22Rv1 (cell line): ENCODE data around the gene TMC6.
"Not testable (repeated sequence)": the region's sequence is repeated elsewhere in the genome, so short reads cannot be mapped to it uniquely, and the experiment has no call there.

Experiments used
- H3K27ac ChIP-seq: fragments of 450-650 bp; 2 replicates; pipeline ENCODE4 v1.5.1; 2017
- CTCF ChIP-seq: fragments of 450-650 bp; IDR thresholded peaks from 2 replicates; pipeline ENCODE4 v1.5.1; 2017; ENCODE audit warnings: mild to moderate bottlenecking
- ZFX ChIP-seq: fragments of 450-650 bp; IDR thresholded peaks from 2 replicates; pipeline ENCODE4 v1.6.1; 2017; ENCODE audit warnings: antibody characterized with exemption, borderline replicate concordance

The TMC6 gene

GRCh38 chr17:78082988-78083387 lies 45.6 kb downstream of the TMC6 start:
- H3K27ac ChIP-seq = no peak overlapping the region
- TF ChIP-seq ZFX (no peak), CTCF (no peak)

GRCh38 chr17:78082355-78082872 lies 46.1 kb downstream of the TMC6 start:
- H3K27ac ChIP-seq = not testable (repeated sequence)

GRCh38 chr17:78081551-78081950 lies 47.0 kb downstream of the TMC6 start:
- TF ChIP-seq CTCF (no peak), ZFX (no peak)
- H3K27ac ChIP-seq = no peak overlapping the region

- TF ChIP-seq CTCF (no peak), ZFX (no peak)
- no peak overlapping the region for H3K27ac ChIP-seq
Observed at GRCh38 chr17:78079253-78079652, 49.3 kb downstream of the TMC6 start.

GRCh38 chr17:78075545-78075944 lies 53.0 kb downstream of the TMC6 start:
- TF ChIP-seq CTCF = no peak
- no peak for TF ChIP-seq ZFX
- no peak overlapping the region for H3K27ac ChIP-seq

- TF ChIP-seq ZFX = no peak
- TF ChIP-seq CTCF = no peak
- no peak overlapping the region for H3K27ac ChIP-seq
Observed at GRCh38 chr17:78075011-78075410, 53.5 kb downstream of the TMC6 start.

GRCh38 chr17:78072961-78073360 lies 55.6 kb downstream of the TMC6 start:
- TF ChIP-seq CTCF = no peak
- TF ChIP-seq ZFX = no peak
- H3K27ac ChIP-seq = no peak overlapping the region

GRCh38 chr17:78069695-78070094 lies 58.9 kb downstream of the TMC6 start:
- H3K27ac ChIP-seq = no peak overlapping the region
- TF ChIP-seq CTCF (no peak), ZFX (no peak)

GRCh38 chr17:78066976-78067375 lies 61.6 kb downstream of the TMC6 start:
- H3K27ac ChIP-seq = not testable (repeated sequence)
